Stimulated activated CD8-positive, alpha-beta memory T cell treated with anti-CD3 and anti-CD28 coated beads, Interleukin-4, amount 100 ng/mL, for 24 hours (primary cell): ENCODE measurements around the gene BANF2.

ENCODE experiments used
- DNase-seq: peaks from one replicate; pipeline ENCODE4 v3.0.0-alpha.2; 2020; ENCODE audit warnings: low read depth

The BANF2 gene

DNA sequence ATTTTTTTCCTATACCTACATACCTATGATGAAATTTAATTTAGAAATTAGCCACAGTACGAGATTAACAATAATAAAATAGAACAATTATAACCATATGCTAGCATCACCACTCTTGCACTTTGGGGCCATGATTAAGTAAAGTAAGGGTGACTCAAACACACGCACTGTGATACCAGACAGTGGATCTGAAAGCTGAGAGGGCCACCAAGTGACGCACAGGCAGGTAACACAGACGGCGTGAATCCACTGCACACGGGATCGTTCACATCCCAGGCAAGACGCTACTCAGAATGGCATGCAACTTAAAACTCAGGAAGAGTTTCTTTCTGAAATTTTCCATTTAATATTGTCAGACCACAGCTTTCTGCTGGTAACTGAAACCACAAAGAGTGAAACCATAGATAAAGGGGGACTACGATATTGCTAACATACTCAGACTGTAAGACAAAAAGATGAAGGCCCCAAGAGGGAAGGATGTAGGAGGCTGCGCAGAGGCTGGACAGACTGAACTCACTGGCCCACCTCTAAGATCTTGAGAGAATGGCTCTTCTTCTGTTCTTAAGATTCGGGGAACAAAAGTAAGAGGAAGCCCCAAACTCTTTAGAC, 35.6 kb upstream of the BANF2 start:
- no peak for DNase-seq

DNA sequence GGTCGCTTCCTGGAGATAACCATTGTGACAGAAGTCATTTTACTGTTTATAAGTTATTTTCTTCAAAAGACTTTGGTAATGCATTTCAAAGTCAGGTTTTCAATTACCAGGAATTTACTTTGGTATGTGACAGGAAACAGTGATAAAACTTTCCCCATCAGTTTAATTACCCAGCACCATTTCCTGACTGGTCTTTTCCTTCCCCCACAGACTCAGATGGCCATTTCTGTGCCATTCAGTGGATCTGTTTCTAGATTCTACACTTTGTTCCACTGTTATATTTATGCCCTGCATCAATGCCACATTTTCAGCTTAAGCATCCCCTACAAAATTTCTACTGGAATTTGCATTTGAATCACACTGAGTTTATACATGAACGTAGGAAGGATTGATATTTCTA, 34.0 kb upstream of the BANF2 start:
- no peak for DNase-seq

GRCh38 chr20:17666481-17666880, 33.3 kb upstream of the BANF2 start:
- no peak for DNase-seq

GRCh38 chr20:17667445-17667844, 32.3 kb upstream of the BANF2 start:
- no peak for DNase-seq

- no peak for DNase-seq
Measured at GRCh38 chr20:17668432-17668831, 31.3 kb upstream of the BANF2 start.

DNA sequence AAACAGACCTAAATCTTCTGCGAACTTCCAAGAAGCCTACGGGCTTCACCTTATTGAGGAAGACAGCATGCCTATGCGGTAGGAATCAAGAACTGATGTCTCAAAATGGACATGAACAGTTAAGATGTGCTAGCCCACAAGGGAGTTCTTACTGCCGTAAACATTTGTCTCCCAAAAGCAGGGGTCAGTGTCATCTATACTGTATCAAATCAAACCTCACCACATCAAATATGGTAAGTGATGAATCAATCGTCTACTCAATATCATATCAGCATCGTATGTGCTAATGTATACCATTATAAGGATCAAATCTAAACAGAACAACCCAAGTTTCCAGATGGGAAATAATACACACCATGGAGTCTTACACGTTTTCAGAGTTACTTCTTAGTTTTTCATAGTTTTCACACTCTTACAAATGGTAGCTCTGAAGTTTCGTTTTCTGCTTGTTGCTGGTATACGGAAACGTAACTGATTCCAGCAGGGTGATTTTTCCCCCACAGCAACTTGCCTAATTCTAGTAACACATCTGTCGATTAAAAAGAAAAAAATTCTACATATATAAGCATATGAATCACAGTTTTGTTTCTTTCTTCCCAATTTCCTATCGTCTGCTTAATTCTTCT, 30.3 kb upstream of the BANF2 start:
- DNase-seq: no peak

GRCh38 chr20:17671011-17671410, 28.8 kb upstream of the BANF2 start:
- no peak for DNase-seq

- no peak for DNase-seq
Measured at GRCh38 chr20:17671565-17671964, 28.2 kb upstream of the BANF2 start.

- no peak for DNase-seq
Measured at GRCh38 chr20:17673084-17673483, 26.7 kb upstream of the BANF2 start.

- DNase-seq: no peak
Measured at GRCh38 chr20:17674722-17675518, 24.8 kb upstream of the BANF2 start.

DNA sequence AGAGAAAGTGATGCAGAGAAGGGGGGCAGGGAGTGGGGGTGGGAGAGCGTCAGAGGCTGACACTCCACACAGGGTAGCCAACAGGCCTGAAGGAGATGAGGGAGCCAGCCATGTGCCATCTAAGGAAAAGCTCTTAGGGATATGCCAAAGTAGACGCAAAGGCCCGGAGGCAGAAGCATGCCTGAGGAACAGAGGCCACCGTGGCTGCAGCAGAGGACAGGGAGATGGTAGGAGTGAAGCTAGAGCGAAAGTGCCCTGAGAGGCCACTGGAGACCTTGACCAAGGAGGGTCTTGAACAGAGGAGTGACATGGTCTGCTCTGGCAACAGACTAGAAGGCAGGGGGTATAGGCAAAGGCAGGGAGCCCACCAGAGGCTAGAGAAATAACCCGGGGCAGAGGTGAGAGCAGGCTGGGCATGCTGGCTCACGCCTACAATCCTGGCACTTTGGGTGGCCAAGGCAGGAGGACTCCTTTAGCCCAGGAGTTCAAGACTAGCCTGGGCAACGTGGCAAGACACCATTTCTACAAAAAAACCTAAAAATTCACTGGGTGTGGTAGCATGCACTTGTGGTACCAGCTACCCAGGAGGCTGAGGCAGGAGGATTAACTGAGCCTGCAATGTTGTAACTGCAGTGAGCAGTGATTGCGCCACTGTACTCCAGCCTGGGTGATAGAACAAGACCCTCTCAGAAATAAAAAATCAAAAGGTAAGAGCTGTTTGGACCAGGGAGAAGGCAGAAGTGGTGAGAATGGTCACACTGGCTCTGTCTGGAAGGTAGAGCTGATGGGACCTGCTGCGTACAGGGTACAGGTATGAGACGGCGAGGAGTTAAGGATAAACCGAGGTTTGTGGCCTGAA, 24.0 kb upstream of the BANF2 start:
- DNase-seq: no peak

- DNase-seq: no peak
Measured at GRCh38 chr20:17676378-17676759, 23.4 kb upstream of the BANF2 start.

GRCh38 chr20:17676942-17677341, 22.8 kb upstream of the BANF2 start:
- no peak for DNase-seq

DNA sequence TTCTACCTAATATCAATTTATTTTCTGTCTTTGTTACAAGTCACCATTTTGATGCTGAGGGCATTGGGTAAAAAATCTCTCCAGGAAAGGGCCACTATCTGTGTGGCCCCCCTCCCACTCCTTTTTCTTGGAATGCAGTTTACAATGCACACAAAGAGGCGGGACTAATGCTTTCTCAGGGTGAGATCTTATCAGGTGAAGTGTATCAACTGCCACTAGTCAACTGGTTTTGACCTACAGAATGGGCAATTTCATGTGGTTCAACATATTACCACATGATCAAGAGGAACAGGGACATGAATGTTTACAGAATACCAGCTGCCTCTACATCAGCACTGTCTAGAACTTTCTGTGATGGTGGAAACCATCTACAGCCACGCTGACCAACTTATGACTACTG, 21.5 kb upstream of the BANF2 start:
- no peak for DNase-seq

- no peak for DNase-seq
Measured at GRCh38 chr20:17678886-17679285, 20.9 kb upstream of the BANF2 start.

DNA sequence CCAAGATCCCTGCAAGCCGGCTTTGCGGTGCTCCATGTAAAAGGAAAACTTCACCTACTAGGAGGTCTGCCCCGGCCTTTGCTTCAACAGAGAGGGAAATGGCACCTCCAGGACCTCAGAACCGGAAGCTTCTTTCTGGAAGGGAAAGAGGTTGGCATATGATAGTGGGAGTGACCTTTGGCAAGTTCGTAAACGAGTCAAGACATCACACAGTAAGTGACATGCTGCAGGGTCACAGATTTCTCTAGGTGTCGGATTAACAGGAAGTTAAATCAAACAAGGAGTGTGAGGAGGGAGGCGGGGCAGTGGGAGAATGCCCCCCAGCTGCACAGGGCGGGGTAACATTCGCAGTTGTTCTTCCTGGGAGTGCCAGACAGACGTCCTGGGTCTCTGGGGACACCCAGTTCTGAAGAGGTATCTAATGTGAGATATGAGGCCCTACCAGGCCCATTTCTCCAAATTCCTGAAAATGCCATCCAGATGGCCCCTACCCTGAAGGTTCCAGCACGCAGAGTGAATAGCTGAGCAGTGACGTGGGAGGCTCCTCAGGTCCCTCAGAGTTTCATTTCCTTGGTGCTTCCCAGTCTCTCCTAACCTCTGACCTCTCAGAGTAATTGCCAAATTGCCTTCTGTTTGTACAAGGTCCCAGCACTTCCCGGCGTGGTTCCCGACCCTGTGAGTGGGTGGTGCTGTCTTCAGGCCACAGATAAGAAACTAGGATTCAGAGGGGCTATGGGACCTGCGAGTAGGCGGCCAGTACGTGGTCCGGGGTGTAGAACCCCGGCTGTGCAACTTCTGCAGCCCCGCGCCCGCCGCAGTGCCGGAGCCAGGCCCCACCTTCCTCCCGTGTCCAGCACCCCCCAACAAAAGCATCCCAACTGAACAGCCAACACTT, 19.6 kb upstream of the BANF2 start:
- no peak for DNase-seq

- DNase-seq: peak; percentile 72
Measured at GRCh38 chr20:17680836-17681725, 18.7 kb upstream of the BANF2 start.

GRCh38 chr20:17681726-17682102, 18.1 kb upstream of the BANF2 start:
- DNase-seq: no peak

- DNase-seq: peak; percentile 96
Measured at GRCh38 chr20:17682103-17682888, 17.5 kb upstream of the BANF2 start, which contains the start of gene RRBP1. Gene RRBP1, minus strand, starts transcription at chr20:17682242. Its CDS starts 21,735 bp downstream, at chr20:17660507.

- DNase-seq: no peak
Measured at GRCh38 chr20:17682889-17683198, 16.9 kb upstream of the BANF2 start.
